ENCODE results near the gene RABGAP1. TPM values are rescaled to one million over a fixed set of nuclear protein-coding genes. Genes with fewer than 3 reads are reported as not detected.

The RABGAP1 gene
- total and polyA plus RNA-seq, 2 experiments from 2014 or later, result 8.5 to 33.9 TPM

GRCh38 chr9:123026425-123026824 is 85.6 kb downstream of the RABGAP1 start:
- H3K27ac Mint-ChIP-seq, result 0 out of 2 replicates have a peak overlapping the region, but pooled peaks have one; percentile 7
- no peak for ATAC-seq
- Histone ChIP-seq H2AFZ (no peak overlapping the region), H3F3A (replicated peaks; ENCODE audit: low read depth) (no peaks in the 10 kb centered on the region), H3K27ac (ENCODE audit: low read depth) (no peak overlapping the region), H3K4me1 (ENCODE audit: insufficient read depth) (no peaks in the 10 kb centered on the region), H3K4me3 (no peak overlapping the region), H3K9me2 (ENCODE audit: insufficient read depth) (no peaks in the 10 kb centered on the region), H4K20me1 (replicated peaks; ENCODE audit: insufficient read depth) (0 out of 2 replicates have a peak, but pooled peaks cover 3% of the 10 kb centered on the region), H3K4me2 (no peak overlapping the region), H3K27me3 (ENCODE audit: insufficient read depth) (no peaks in the 10 kb centered on the region), H3K79me2 (replicated peaks; ENCODE audit: insufficient read depth) (no peaks in the 10 kb centered on the region), H3K36me3 (ENCODE audit: insufficient read depth) (peaks cover 4% of the 10 kb centered on the region; the same call in 1 of the 2 replicates)
- H3K36me3 Mint-ChIP-seq (ENCODE audit: low read depth), result peaks cover 15% of the 10 kb centered on the region
- H3K4me1 Mint-ChIP-seq, result no peaks in the 10 kb centered on the region
- no peaks in the 10 kb centered on the region for H3K9me3 Mint-ChIP-seq
- no peak for DNase-seq (ENCODE audit: low spot score)
- no peak overlapping the region for H3K4me3 Mint-ChIP-seq
- H3K27me3 Mint-ChIP-seq (ENCODE audit: insufficient read depth, low read depth, poor library complexity), result no peaks in the 10 kb centered on the region
- TF ChIP-seq EZH2phosphoT487 (IDR thresholded peaks at IDR 0.05; ENCODE audit: unreplicated experiment) (no peak), POLR2AphosphoS5 (IDR thresholded peaks at IDR 0.05; ENCODE audit: low read depth) (no peak), ZNF331 (CRISPR knock-in tag; IDR thresholded peaks at IDR 0.05; ENCODE audit: low read depth) (no peak), ZNF114 (CRISPR knock-in tag; IDR thresholded peaks at IDR 0.05) (no peak), NANOG (IDR thresholded peaks at IDR 0.05; ENCODE audit: borderline replicate concordance) (no peak), ETS1 (IDR thresholded peaks at IDR 0.05) (no peak), ZNF462 (CRISPR knock-in tag; IDR thresholded peaks at IDR 0.05) (no peak), CREB1 (CRISPR knock-in tag; IDR thresholded peaks at IDR 0.05; ENCODE audit: low read depth) (no peak), REST (IDR thresholded peaks at IDR 0.05; ENCODE audit: unreplicated experiment) (no peak), EZH2 (IDR thresholded peaks at IDR 0.05; ENCODE audit: low read depth, unreplicated experiment) (no peak), CTCF (conservative IDR thresholded peaks at IDR 0.05; ENCODE audit: low read depth in 2 of 2) (no peak), JUNB (IDR thresholded peaks at IDR 0.05; ENCODE audit: unreplicated experiment) (no peak), STAT1 (IDR thresholded peaks at IDR 0.05; ENCODE audit: unreplicated experiment) (no peak)

All from GM23338 (cell line).